A549 (cell line): Measurements from ENCODE around the gene NT5E.

Experiments used
- CTCF ChIP-seq: fragments of >200 bp; sonication (Bioruptor Twin); formaldehyde crosslinking; IDR thresholded peaks from 3 replicates; pipeline ENCODE4 v1.5.1; 2016
- EP300 ChIP-seq, 2 experiments: fragments of >200 bp; sonication (Bioruptor Twin); formaldehyde crosslinking; IDR thresholded peaks; 2 replicates in 1 of 2; 3 replicates in 1 of 2; pipeline ENCODE4 v1.6.1; 2016 to 2017
- HOXB5 ChIP-seq: fragments of 250-450 bp; sonication (Bioruptor Pico); IDR thresholded peaks from 2 replicates; pipeline ENCODE4 v1.5.0; 2020; ENCODE audit warnings: mild to moderate bottlenecking, moderate library complexity
- KDM1A ChIP-seq: fragments of 200-600 bp; sonication (generic); IDR thresholded peaks from 2 replicates; pipeline ENCODE4 v1.6.1; 2016; ENCODE audit warnings: low read depth, mild to moderate bottlenecking
- MAZ ChIP-seq: fragments of 150-350 bp; IDR thresholded peaks from 2 replicates; pipeline ENCODE4 v1.6.1; 2014; ENCODE audit warnings: antibody characterized with exemption, low read depth, low read length, borderline replicate concordance
- POLR2A ChIP-seq: IDR thresholded peaks from 2 replicates; pipeline ENCODE4 v1.6.1; 2012; ENCODE audit warnings: mild to moderate bottlenecking, low read length
- POLR2AphosphoS2 ChIP-seq: conservative IDR thresholded peaks from 2 replicates; pipeline ENCODE4 v1.6.1; 2012; ENCODE audit warnings: low read length, improper control_type of control experiment, inconsistent platforms
- RAD21 ChIP-seq, 2 experiments: fragments of >200 bp in 1 of 2; sonication (Bioruptor Twin) in 1 of 2; formaldehyde crosslinking in 1 of 2; IDR thresholded peaks in 1 of 2; conservative IDR thresholded peaks in 1 of 2; 2 replicates in 1 of 2; 3 replicates in 1 of 2; pipeline ENCODE4 v1.6.1; 2012 to 2018; ENCODE audit warnings: inconsistent platforms in 1 of 2
- RCOR1 ChIP-seq: fragments of 150-350 bp; IDR thresholded peaks from 2 replicates; pipeline ENCODE4 v1.6.1; 2014; ENCODE audit warnings: antibody characterized with exemption, low read length, low read depth
- TF ChIP-seq, protein P1 (sequence below): fragments of 150-350 bp; IDR thresholded peaks from 2 replicates; pipeline ENCODE4 v1.6.1; 2014; ENCODE audit warnings: low read depth, mild to moderate bottlenecking, low read length

- TF ChIP-seq CTCF (no peak), MAZ (no peak), RCOR1 (no peak), HOXB5 (CRISPR knock-in tag) (no peak), EP300 (IDR thresholded peaks at IDR 0.05) (no peak), KDM1A (no peak), POLR2A (no peak), RAD21 (conservative IDR thresholded peaks at IDR 0.05 in 1 of 2, IDR thresholded peaks at IDR 0.05 in 1 of 2) (no peak), POLR2AphosphoS2 (no peak)
- TF ChIP-seq, protein P1, sequence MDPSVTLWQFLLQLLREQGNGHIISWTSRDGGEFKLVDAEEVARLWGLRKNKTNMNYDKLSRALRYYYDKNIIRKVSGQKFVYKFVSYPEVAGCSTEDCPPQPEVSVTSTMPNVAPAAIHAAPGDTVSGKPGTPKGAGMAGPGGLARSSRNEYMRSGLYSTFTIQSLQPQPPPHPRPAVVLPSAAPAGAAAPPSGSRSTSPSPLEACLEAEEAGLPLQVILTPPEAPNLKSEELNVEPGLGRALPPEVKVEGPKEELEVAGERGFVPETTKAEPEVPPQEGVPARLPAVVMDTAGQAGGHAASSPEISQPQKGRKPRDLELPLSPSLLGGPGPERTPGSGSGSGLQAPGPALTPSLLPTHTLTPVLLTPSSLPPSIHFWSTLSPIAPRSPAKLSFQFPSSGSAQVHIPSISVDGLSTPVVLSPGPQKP, result no peak
Measured at GRCh38 chr6:85412911-85413430, 36.9 kb upstream of the NT5E start.
